H1 (cell line): Measurements from ENCODE around the gene SAXO1. TPM values are rescaled to one million over a fixed set of nuclear protein-coding genes. Genes with fewer than 3 reads are reported as not detected.

ENCODE experiments used
- CTCF ChIA-PET: fragments of 300-600 bp; sonication (Branson Sonifier 250); formaldehyde crosslinking; loops from one replicate; lab custom pipeline; 2021; ENCODE audit not compliant: partially characterized antibody; lab: Charles Lee
- POLR2A ChIA-PET: fragments of 300-600 bp; sonication (Branson Sonifier 250); formaldehyde crosslinking; loops from one replicate; lab custom pipeline; 2021; ENCODE audit warnings: inconsistent platforms; ENCODE audit not compliant: partially characterized antibody; lab: Charles Lee
- DNase-seq, 2 experiments: peaks; one replicate each; pipeline versions ENCODE4 v3.0.0 to v3.0.0-alpha.2; 2010 to 2022; ENCODE audit warnings: low spot score in 2 of 2, low read depth in 1 of 2, mixed read lengths in 1 of 2
- FAIRE-seq: peaks from 2 replicates; lab custom pipeline; 2011; peaks lifted over from hg19 to GRCh38; lab: Jason Lieb, UNC
- H2AFZ ChIP-seq: 2 replicates; pipeline ENCODE4 v1.8.1; 2012; ENCODE audit warnings: low read length, inconsistent platforms
- H2AK5ac ChIP-seq: 2 replicates; pipeline ENCODE4 v1.6.1; 2013; ENCODE audit warnings: low read depth, low read length
- H2BK120ac ChIP-seq: replicated peaks from 2 replicates; pipeline ENCODE3; 2013; ENCODE audit warnings: low read depth, low read length, inconsistent platforms
- H2BK12ac ChIP-seq: 2 replicates; pipeline ENCODE4 v1.6.1; 2013; ENCODE audit warnings: low read depth, low read length
- H2BK15ac ChIP-seq: 2 replicates; pipeline ENCODE4 v1.6.1; 2013; ENCODE audit warnings: low read length
- H2BK20ac ChIP-seq: 2 replicates; pipeline ENCODE4 v1.6.1; 2013; ENCODE audit warnings: low read length
- H2BK5ac ChIP-seq: 2 replicates; pipeline ENCODE4 v1.6.1; 2013; ENCODE audit warnings: low read depth, low read length
- H3K14ac ChIP-seq: 2 replicates; pipeline ENCODE4 v1.6.1; 2013; ENCODE audit warnings: inconsistent platforms; ENCODE audit not compliant: insufficient read length
- H3K18ac ChIP-seq: 2 replicates; pipeline ENCODE4 v1.6.1; 2013; ENCODE audit warnings: low read length; ENCODE audit errors: extremely low read depth
- H3K23ac ChIP-seq: 2 replicates; pipeline ENCODE4 v1.6.1; 2013; ENCODE audit warnings: inconsistent platforms; ENCODE audit not compliant: insufficient read length
- H3K23me2 ChIP-seq: 2 replicates; pipeline ENCODE4 v1.6.1; 2013; ENCODE audit warnings: low read depth, low read length
- H3K27ac ChIP-seq: 2 replicates; pipeline ENCODE4 v1.6.1; 2011; ENCODE audit warnings: low read depth, low read length, inconsistent platforms
- H3K27me3 ChIP-seq, 4 experiments: replicated peaks in 1 of 4; 1 replicate in 1 of 4; 2 replicates in 3 of 4; pipeline versions ENCODE4 v1.6.1 to v1.8.1; 2011 to 2013; ENCODE audit warnings: low read length in 3 of 4, mild to moderate bottlenecking in 3 of 4, inconsistent platforms in 2 of 4, mixed read lengths in 2 of 4, moderate library complexity in 1 of 4; ENCODE audit not compliant: control insufficient read depth in 3 of 4, insufficient read depth in 3 of 4; ENCODE audit errors: extremely low read depth in 1 of 4
- H3K36me3 ChIP-seq, 4 experiments: 2 replicates each; pipeline versions ENCODE4 v1.6.1 to v1.8.1; 2011 to 2013; ENCODE audit warnings: mild to moderate bottlenecking in 4 of 4, low read length in 3 of 4, moderate library complexity in 2 of 4, control low read depth in 1 of 4, inconsistent platforms in 1 of 4; ENCODE audit not compliant: insufficient read depth in 4 of 4, control insufficient read depth in 2 of 4
- H3K4ac ChIP-seq: replicated peaks from 2 replicates; pipeline ENCODE3; 2013; ENCODE audit warnings: low read length, low read depth, mixed read lengths, inconsistent platforms; ENCODE audit not compliant: insufficient read length
- H3K4me1 ChIP-seq, 4 experiments: replicated peaks in 1 of 4; 1 replicate in 1 of 4; 2 replicates in 3 of 4; pipeline versions ENCODE4 v1.6.1 to v1.8.1; 2011 to 2013; ENCODE audit warnings: low read length in 3 of 4, inconsistent platforms in 2 of 4, mixed read lengths in 1 of 4; ENCODE audit not compliant: insufficient read depth in 4 of 4, control insufficient read depth in 3 of 4
- H3K4me2 ChIP-seq, 2 experiments: 2 replicates each; pipeline versions ENCODE4 v1.6.1 to v1.8.1; 2011 to 2013; ENCODE audit warnings: low read depth in 2 of 2, low read length in 2 of 2, control low read depth in 1 of 2, inconsistent platforms in 1 of 2, mild to moderate bottlenecking in 1 of 2; ENCODE audit not compliant: insufficient read depth in 1 of 2
- H3K4me3 ChIP-seq, 4 experiments: fragments of 200-600, 300-600 bp in 1 of 4; sonication (generic), shearing (Covaris generic), sonication (Bioruptor Twin) in 1 of 4; 2 replicates each; pipeline versions ENCODE4 v1.5.1 to v1.8.1; 2011 to 2016; ENCODE audit warnings: low read length in 4 of 4, low read depth in 3 of 4, control low read depth in 2 of 4, inconsistent platforms in 2 of 4, mild to moderate bottlenecking in 2 of 4, mixed read lengths in 1 of 4, moderate library complexity in 1 of 4; ENCODE audit not compliant: insufficient read depth in 2 of 4; ENCODE audit errors: extremely low read depth in 1 of 4
- H3K56ac ChIP-seq: replicated peaks from 2 replicates; pipeline ENCODE3; 2013; ENCODE audit warnings: low read depth, mild to moderate bottlenecking, mixed read lengths, low read length, inconsistent platforms; ENCODE audit not compliant: insufficient read length
- H3K79me1 ChIP-seq: 2 replicates; pipeline ENCODE4 v1.6.1; 2013; ENCODE audit warnings: low read depth, low read length, control low read depth
- H3K79me2 ChIP-seq, 2 experiments: 2 replicates each; pipeline versions ENCODE4 v1.6.1 to v1.8.1; 2012 to 2013; ENCODE audit warnings: low read length in 2 of 2, mild to moderate bottlenecking in 2 of 2, inconsistent platforms in 1 of 2; ENCODE audit not compliant: insufficient read depth in 2 of 2, control insufficient read depth in 1 of 2
- H3K9ac ChIP-seq, 4 experiments: replicated peaks in 1 of 4; 1 replicate in 1 of 4; 2 replicates in 3 of 4; pipeline versions ENCODE4 v1.6.1 to v1.8.1; 2011 to 2013; ENCODE audit warnings: low read depth in 3 of 4, low read length in 3 of 4, control low read depth in 2 of 4, mild to moderate bottlenecking in 2 of 4, moderate library complexity in 2 of 4, inconsistent platforms in 1 of 4; ENCODE audit errors: extremely low read depth in 1 of 4
- H3K9me3 ChIP-seq, 2 experiments: 2 replicates each; pipeline versions ENCODE4 v1.6.1 to v1.8.1; 2012 to 2013; ENCODE audit warnings: mild to moderate bottlenecking in 2 of 2, moderate library complexity in 2 of 2, control low read depth in 1 of 2, inconsistent platforms in 1 of 2, low read depth in 1 of 2, low read length in 1 of 2, mixed read lengths in 1 of 2; ENCODE audit not compliant: insufficient read depth in 2 of 2
- H4K20me1 ChIP-seq, 2 experiments: replicated peaks in 1 of 2; 2 replicates each; pipeline versions ENCODE3 to v1.8.1; 2011 to 2013; ENCODE audit warnings: inconsistent platforms in 2 of 2, low read length in 2 of 2, mild to moderate bottlenecking in 1 of 2; ENCODE audit not compliant: insufficient read depth in 2 of 2, control insufficient read depth in 1 of 2
- H4K5ac ChIP-seq: 2 replicates; pipeline ENCODE4 v1.6.1; 2013; ENCODE audit warnings: low read length, low read depth, mixed read lengths, inconsistent platforms; ENCODE audit not compliant: insufficient read length
- H4K8ac ChIP-seq: 2 replicates; pipeline ENCODE4 v1.8.0; 2013; ENCODE audit warnings: mild to moderate bottlenecking, moderate library complexity, low read length, inconsistent platforms; ENCODE audit not compliant: insufficient read depth; ENCODE audit errors: extremely low read depth
- H4K91ac ChIP-seq: replicated peaks from 2 replicates; pipeline ENCODE3; 2013; ENCODE audit warnings: low read length, mixed read lengths, inconsistent platforms; ENCODE audit not compliant: insufficient read length
- CBX5 ChIP-seq: fragments of 300-800, 300-1000 bp; sonication (generic); IDR thresholded peaks from 2 replicates; pipeline ENCODE4 v1.7.1; 2016; ENCODE audit warnings: antibody characterized with exemption, low read length, low read depth
- CHD1 ChIP-seq: IDR thresholded peaks from 2 replicates; pipeline ENCODE4 v1.6.1; 2012; ENCODE audit warnings: low read depth, low read length, improper control_type of control experiment
- MAX ChIP-seq: IDR thresholded peaks from 2 replicates; pipeline ENCODE4 v1.6.1; 2012; ENCODE audit warnings: inconsistent platforms
- SRF ChIP-seq: IDR thresholded peaks from 2 replicates; pipeline ENCODE4 v1.6.1; 2011; ENCODE audit warnings: mild to moderate bottlenecking, low read depth, low read length, moderate library complexity
- SUZ12 ChIP-seq: fragments of 200-600 bp; sonication (generic); IDR thresholded peaks from 2 replicates; pipeline ENCODE4 v1.6.1; 2012; ENCODE audit warnings: mild to moderate bottlenecking, inconsistent platforms, low read length, moderate library complexity, mixed read lengths
- TEAD4 ChIP-seq: IDR thresholded peaks from 2 replicates; pipeline ENCODE4 v1.6.1; 2012; ENCODE audit warnings: low read depth, low read length, inconsistent platforms, mixed read lengths
- WGBS, 2 experiments: shearing (Covaris generic) in 1 of 2; methylation state at CpG; one replicate each; pipeline versions ENCODE4 v1.1.6 to v1.1.7; 2013 to 2015; ENCODE audit warnings: low lambda C conversion rate in 2 of 2, mixed read lengths in 2 of 2, inconsistent platforms in 1 of 2, low coverage in 1 of 2, missing lambda C conversion rate in 1 of 2; ENCODE audit not compliant: insufficient replicate concordance in 2 of 2, insufficient coverage in 1 of 2, insufficient read length in 1 of 2; ENCODE audit errors: extremely low coverage in 1 of 2, missing lambda C conversion rate in 1 of 2; 5-methylcytosine and 5-hydroxymethylcytosine counted together
- polyA plus RNA-seq, 7 experiments: library from polyadenylated mRNA; depleted of rRNA in 3 of 7; stranded (reverse) in 5 of 7; unstranded in 2 of 7; fragments of >200 nt in 5 of 7; fragments of 200-250 nt in 2 of 7; gene quantifications; 1 replicate in 5 of 7; 2 replicates in 1 of 7; 4 replicates in 1 of 7; pipeline versions ENCODE4 v1.2.1 to v1.2.3, GENCODE V29; 2011 to 2013; ENCODE audit warnings: missing spikeins in 2 of 7, mixed read lengths in 2 of 7
- total RNA-seq: library from RNA; stranded (reverse); fragmentation: NEBNext Ultra II Directional; extraction: Animal tissue kit (Norgen Biotek cat#: 25700); gene quantifications from 2 replicates; pipeline ENCODE4 v1.2.1, GENCODE V29; 2021

The SAXO1 gene
- total and polyA plus RNA-seq, 2 of the 8 experiments (the other 6 are each of a cell fraction or from before 2014, with no cell fraction given), result 0.11 to 0.20 TPM

GRCh38 chr9:18955626-18956025, 77.4 kb downstream of the SAXO1 start:
- no peak for FAIRE-seq
- no peak overlapping the region for H2BK120ac ChIP-seq
- H3K14ac ChIP-seq, result no peak overlapping the region
- TF ChIP-seq CHD1 (no peak), MAX (no peak), SUZ12 (no peak), TEAD4 (no peak), SRF (no peak), CBX5 (no peak)
- H3K79me2 ChIP-seq, result no peaks in the 10 kb centered on the region
- H2BK20ac ChIP-seq, result no peak overlapping the region
- H3K4me2 ChIP-seq, result no peak overlapping the region
- no peak overlapping the region for H2BK12ac ChIP-seq
- no peaks in the 10 kb centered on the region for H3K4me1 ChIP-seq
- H3K27me3 ChIP-seq, result no peaks in the 10 kb centered on the region
- H3K56ac ChIP-seq, result no peak overlapping the region
- POLR2A ChIA-PET, result no interaction called here
- no peak overlapping the region for H2BK15ac ChIP-seq
- no peak overlapping the region for H3K27ac ChIP-seq
- 0 out of 2 replicates have a peak, but pooled peaks cover 3% of the 10 kb centered on the region for H3K23me2 ChIP-seq
- CTCF ChIA-PET, result interaction anchor here (0.8 to 1.1 kb wide), 2 partner anchors 15 to 1426 kb away, joined by 3 read pairs; no protein-coding TSS in a partner anchor
- H2AK5ac ChIP-seq, result no peak overlapping the region
- 88% methylated on average over 2 of the region's 2 CpGs; no CpG with 5 or more reads in 1 of the 2 experiments for WGBS, 2 experiments
- no peaks in the 10 kb centered on the region for H3K36me3 ChIP-seq
- H4K91ac ChIP-seq, result no peak overlapping the region
- H3K4me3 ChIP-seq, result no peak overlapping the region
- no peak overlapping the region for H3K23ac ChIP-seq
- no peaks in the 10 kb centered on the region for H3K79me1 ChIP-seq
- H3K18ac ChIP-seq, result no peak overlapping the region
- no peak overlapping the region for H3K9ac ChIP-seq
- H4K5ac ChIP-seq, result no peak overlapping the region
- no peak overlapping the region for H3K4ac ChIP-seq
- no peak overlapping the region for H2AFZ ChIP-seq
- no peaks in the 10 kb centered on the region for H3K9me3 ChIP-seq
- no peak overlapping the region for H4K8ac ChIP-seq
- H4K20me1 ChIP-seq, result no peaks in the 10 kb centered on the region
- no peak overlapping the region for H2BK5ac ChIP-seq
- no peak for DNase-seq
